PC-9 (cell line): ENCODE measurements around the gene MBTPS1. TPM values are rescaled to one million over a fixed set of nuclear protein-coding genes. Genes with fewer than 3 reads are reported as not detected.

Experiments used
- BruUV-seq: library from RNA; stranded (reverse); fragments of 400-500 nt; replicated peaks from 2 replicates; lab custom pipeline; 2021; lab: Mats Ljungman, UMichigan
- CTCF ChIA-PET: fragments of 300-600 bp; sonication (Branson Sonifier 250); formaldehyde crosslinking; loops from one replicate; lab custom pipeline; 2022; ENCODE audit warnings: antibody characterized with exemption; lab: Charles Lee
- POLR2A ChIA-PET: fragments of 300-600 bp; sonication (Branson Sonifier 250); formaldehyde crosslinking; loops from one replicate; lab custom pipeline; 2022; ENCODE audit warnings: antibody characterized with exemption; ENCODE audit not compliant: unreplicated experiment; lab: Charles Lee
- DNase-seq, 2 experiments: peaks; one replicate each; pipeline versions ENCODE4 v3.0.0 to v3.0.0-alpha.2; 2015 to 2022; ENCODE audit warnings: mixed read lengths in 1 of 2
- H2AFZ ChIP-seq: fragments of 200-600 bp; sonication (generic); 2 replicates; pipeline ENCODE4 v1.8.1; 2017; ENCODE audit warnings: antibody characterized with exemption
- H3F3A ChIP-seq: fragments of 200-600 bp; sonication (generic); 2 replicates; pipeline ENCODE4 v1.8.1; 2017; ENCODE audit warnings: antibody characterized with exemption, mild to moderate bottlenecking, low read depth; ENCODE audit not compliant: insufficient read depth
- H3K27ac ChIP-seq: fragments of 200-600 bp; sonication (generic); 2 replicates; pipeline ENCODE4 v1.6.1; 2016; ENCODE audit warnings: mixed run types
- H3K27me3 ChIP-seq: fragments of 200-600 bp; sonication (generic); 2 replicates; pipeline ENCODE4 v1.6.1; 2016; ENCODE audit warnings: low read depth, mixed run types; ENCODE audit not compliant: insufficient read depth
- H3K36me3 ChIP-seq: fragments of 200-600 bp; sonication (generic); 2 replicates; pipeline ENCODE4 v1.6.1; 2016; ENCODE audit warnings: low read depth, mixed run types
- H3K4me1 ChIP-seq: fragments of 200-600 bp; sonication (generic); replicated peaks from 2 replicates; pipeline ENCODE4 v1.6.1; 2016; ENCODE audit warnings: mixed run types; ENCODE audit not compliant: insufficient read depth
- H3K4me2 ChIP-seq: fragments of 200-600 bp; sonication (generic); 2 replicates; pipeline ENCODE4 v1.6.1; 2017; ENCODE audit warnings: mixed run types
- H3K4me3 ChIP-seq: fragments of 200-600 bp; sonication (generic); 2 replicates; pipeline ENCODE4 v1.6.1; 2016; ENCODE audit warnings: mixed run types
- H3K79me2 ChIP-seq: fragments of 200-600 bp; sonication (generic); 2 replicates; pipeline ENCODE4 v1.6.1; 2017; ENCODE audit warnings: low read depth, mixed run types
- H3K9me2 ChIP-seq: fragments of 200-600 bp; sonication (generic); 2 replicates; pipeline ENCODE4 v1.8.1; 2017; ENCODE audit warnings: mild to moderate bottlenecking; ENCODE audit not compliant: insufficient read depth
- H3K9me3 ChIP-seq: fragments of 200-600 bp; sonication (generic); 2 replicates; pipeline ENCODE4 v1.8.1; 2016; ENCODE audit warnings: low read depth; ENCODE audit not compliant: insufficient read depth
- H4K20me1 ChIP-seq: fragments of 200-600 bp; sonication (generic); 2 replicates; pipeline ENCODE4 v1.8.1; 2017; ENCODE audit not compliant: insufficient read depth
- CTCF ChIP-seq: fragments of 200-600 bp; sonication (generic); conservative IDR thresholded peaks from 2 replicates; pipeline ENCODE4 v1.6.1; 2017; ENCODE audit warnings: mixed run types, antibody characterized with exemption, mild to moderate bottlenecking, moderate library complexity
- EZH2 ChIP-seq: fragments of 200-600 bp; sonication (generic); IDR thresholded peaks from 2 replicates; pipeline ENCODE4 v1.8.0; 2017; ENCODE audit warnings: antibody characterized with exemption, low read depth
- intact Hi-C: fragments of 100-400 bp; cut with micrococcal nuclease; formaldehyde crosslinking; loops from one replicate; pipeline ENCODE4 v1.10.0; 2022; ENCODE audit not compliant: unreplicated experiment
- total RNA-seq: library from RNA; stranded (reverse); gene quantifications from 2 replicates; pipeline ENCODE4 v1.2.3, GENCODE V29; 2021

MBTPS1 gene
- total RNA-seq, 1 experiment from 2014 or later = 96.0 TPM

DNA sequence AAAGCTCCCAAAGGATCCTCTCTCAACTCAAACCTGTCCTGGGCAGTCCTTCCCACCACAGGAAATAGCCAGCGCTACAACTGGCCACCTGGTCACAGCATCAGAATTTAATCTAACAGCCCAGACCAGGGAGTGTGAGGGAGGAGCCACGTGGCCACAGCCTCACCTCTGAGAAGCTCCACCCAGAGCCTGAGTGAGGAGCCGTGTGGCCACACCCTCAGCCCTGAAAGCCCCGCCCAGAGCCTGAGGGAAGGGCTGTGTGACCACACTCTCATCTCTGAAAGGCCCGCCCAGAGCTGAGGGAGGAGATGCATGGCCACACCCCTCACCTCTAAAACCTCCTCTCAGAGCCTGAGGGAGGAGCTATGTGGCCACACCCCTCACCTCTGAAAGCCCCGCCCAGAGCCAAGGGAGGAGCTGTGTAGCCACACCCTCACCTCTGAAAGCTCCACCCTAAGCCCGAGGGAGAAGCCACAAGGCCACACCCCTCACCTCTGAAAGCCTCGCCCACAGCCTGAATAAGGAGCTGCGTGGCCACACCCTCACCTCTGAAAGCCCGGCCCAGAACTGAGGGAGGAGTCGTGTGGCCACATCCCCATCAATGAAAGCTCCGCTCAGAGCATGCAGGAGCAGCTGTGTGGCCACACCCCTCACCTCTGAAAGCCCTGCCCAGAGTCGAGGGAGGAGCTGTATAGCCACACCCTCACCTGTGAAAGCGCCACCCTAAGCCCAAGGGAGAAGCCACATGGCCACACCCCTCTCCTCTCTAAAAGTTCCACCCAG, 102.8 kb downstream of the MBTPS1 start:
- intact Hi-C loops = loop anchor here (2.0 kb wide), 1 partner anchor 61 kb away; the partner anchor contains the start of gene OSGIN1
- Histone ChIP-seq H3K4me1 (0 out of 2 replicates have a peak, but pooled peaks cover 3% of the 10 kb centered on the region), H3F3A (no peaks in the 10 kb centered on the region; the same call in none of the 2 replicates), H2AFZ (no peak overlapping the region), H3K9me2 (no peaks in the 10 kb centered on the region), H3K79me2 (no peaks in the 10 kb centered on the region), H3K9me3 (peaks cover 4% of the 10 kb centered on the region; the same call in 1 of the 2 replicates), H3K4me2 (peak overlapping the region; percentile 43; the same call in 1 of the 2 replicates), H3K27ac (no peak overlapping the region), H3K27me3 (no peaks in the 10 kb centered on the region), H4K20me1 (no peaks in the 10 kb centered on the region), H3K4me3 (no peak overlapping the region), H3K36me3 (no peaks in the 10 kb centered on the region)
- DNase-seq = peak; percentile 95 to 99
- ChIA-PET POLR2A (interaction anchor here (0.6 to 1.2 kb wide), 4 partner anchors 29 to 86 kb away, joined by 4 to 31 read pairs (median 6); no protein-coding TSS in a partner anchor), CTCF (interaction anchor here (0.6 to 1.5 kb wide), 8 partner anchors 60 to 1777 kb away, joined by 3 to 11 read pairs (median 5); partner anchors contain the start of genes MLYCD and OSGIN1)
- BruUV-seq = no TSS peak
- no peak for TF ChIP-seq CTCF
- no peak for TF ChIP-seq EZH2

DNA sequence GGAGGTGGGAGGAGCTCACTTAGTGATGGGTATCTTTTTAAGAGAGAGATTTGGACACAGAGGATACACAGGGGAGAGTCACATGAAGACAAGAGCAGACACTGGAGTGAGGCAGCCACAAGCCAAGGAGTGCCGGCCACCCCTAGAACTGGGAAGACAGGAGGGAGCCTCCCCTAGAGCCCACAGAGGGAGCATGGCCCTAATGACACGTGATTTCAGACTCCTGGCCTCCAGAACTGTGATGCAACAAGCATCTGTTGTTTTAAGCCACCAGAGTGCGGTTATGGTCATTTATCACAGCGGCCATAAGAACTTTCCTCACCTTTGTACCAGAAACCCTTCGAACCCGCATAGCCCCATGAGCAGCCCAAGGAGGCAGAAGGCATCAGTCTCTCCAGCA, 107.5 kb downstream of the MBTPS1 start:
- CTCF ChIA-PET = no interaction called here

DNA sequence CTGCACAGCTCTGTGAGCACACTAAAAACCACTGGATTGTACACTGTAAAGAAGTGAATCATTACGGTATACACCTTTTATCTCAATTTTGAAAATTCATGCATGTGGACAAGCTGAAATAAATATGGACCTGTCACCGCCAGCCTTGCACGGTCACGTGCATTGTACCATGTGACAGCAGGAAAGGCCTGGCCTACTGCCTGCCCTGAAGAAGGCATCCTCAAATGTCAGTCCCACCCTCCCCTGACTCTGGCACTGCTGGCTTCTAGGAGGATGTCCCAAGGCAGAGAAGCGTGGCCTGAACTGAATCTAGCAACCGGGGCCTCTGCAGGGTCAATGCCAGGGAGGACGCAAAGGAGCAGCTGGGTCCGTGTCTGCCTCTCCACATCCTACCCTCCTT, 108.8 kb downstream of the MBTPS1 start:
- BruUV-seq = no TSS peak
- ChIA-PET CTCF (no interaction called here), POLR2A (no interaction called here)

More for the DNA sequence above, 107.5 kb downstream of the MBTPS1 start:
- Histone ChIP-seq H3K4me2 (no peak overlapping the region), H3K4me1 (0 out of 2 replicates have a peak, but pooled peaks cover 3% of the 10 kb centered on the region), H3K4me3 (no peak overlapping the region), H3K27me3 (peaks cover 22% of the 10 kb centered on the region), H3K9me2 (no peaks in the 10 kb centered on the region), H2AFZ (no peak overlapping the region), H3K36me3 (no peaks in the 10 kb centered on the region), H4K20me1 (no peaks in the 10 kb centered on the region), H3K27ac (no peak overlapping the region), H3K79me2 (no peaks in the 10 kb centered on the region), H3K9me3 (no peaks in the 10 kb centered on the region), H3F3A (no peaks in the 10 kb centered on the region; the same call in 1 of the 2 replicates)
- no TSS peak for BruUV-seq
- POLR2A ChIA-PET = no interaction called here
- DNase-seq = no peak
- TF ChIP-seq CTCF = no peak
- intact Hi-C loops = no loop called here

More for the DNA sequence above, 108.8 kb downstream of the MBTPS1 start:
- Histone ChIP-seq H2AFZ (no peak overlapping the region), H3K9me3 (no peaks in the 10 kb centered on the region), H3K79me2 (no peaks in the 10 kb centered on the region), H3K36me3 (no peaks in the 10 kb centered on the region), H4K20me1 (no peaks in the 10 kb centered on the region), H3K4me2 (no peak overlapping the region), H3K27me3 (peaks cover 23% of the 10 kb centered on the region), H3K4me1 (no peaks in the 10 kb centered on the region), H3K9me2 (no peaks in the 10 kb centered on the region), H3F3A (no peaks in the 10 kb centered on the region; the same call in 1 of the 2 replicates), H3K4me3 (no peak overlapping the region), H3K27ac (no peak overlapping the region)
- intact Hi-C loops = no loop called here
- no peak for DNase-seq
- TF ChIP-seq CTCF (no peak), EZH2 (no peak)
